ENCODE data around the gene ST8SIA5.
"Not testable (repeated sequence)": the region's sequence is repeated elsewhere in the genome, so short reads cannot be mapped to it uniquely, and the experiment has no call there.

The ST8SIA5 gene

GRCh38 chr18:46756559-46757201, at the start of gene ST8SIA5:
Gene ST8SIA5 (minus strand): TSS chr18:46757053. CDS start chr18:46756508, 545 bp downstream.
- DNase-seq: no peak

DNA sequence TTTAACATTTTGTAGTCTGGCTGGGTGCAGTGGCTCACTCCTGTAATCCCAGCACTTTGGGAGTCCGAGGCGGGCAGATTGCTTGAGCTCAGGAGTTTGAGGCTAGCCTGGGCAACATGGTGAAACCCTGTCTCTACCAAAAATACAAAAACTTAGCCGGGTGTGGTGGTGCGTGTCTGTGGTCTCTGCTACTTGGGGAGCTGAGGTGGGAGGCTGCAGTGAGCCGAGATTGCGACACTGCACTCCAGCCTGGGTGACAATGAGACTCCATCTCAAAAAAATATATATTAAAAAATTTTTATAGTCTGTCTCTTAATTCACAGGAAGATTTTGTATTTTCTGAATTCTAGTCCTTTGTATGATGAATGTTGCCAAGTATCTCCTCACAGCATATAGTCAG, 39.1 kb upstream of the ST8SIA5 start:
- not testable (repeated sequence) for DNase-seq

- DNase-seq: no peak
Measured at GRCh38 chr18:46794607-46795006, 37.8 kb upstream of the ST8SIA5 start.

GRCh38 chr18:46793565-46793964, 36.7 kb upstream of the ST8SIA5 start:
- DNase-seq: no peak

- no peak for DNase-seq
Measured at GRCh38 chr18:46789088-46789487, 32.2 kb upstream of the ST8SIA5 start.

GRCh38 chr18:46787674-46788073, 30.8 kb upstream of the ST8SIA5 start:
- DNase-seq: no peak

GRCh38 chr18:46772357-46772756, 15.5 kb upstream of the ST8SIA5 start:
- no peak for DNase-seq

DNA sequence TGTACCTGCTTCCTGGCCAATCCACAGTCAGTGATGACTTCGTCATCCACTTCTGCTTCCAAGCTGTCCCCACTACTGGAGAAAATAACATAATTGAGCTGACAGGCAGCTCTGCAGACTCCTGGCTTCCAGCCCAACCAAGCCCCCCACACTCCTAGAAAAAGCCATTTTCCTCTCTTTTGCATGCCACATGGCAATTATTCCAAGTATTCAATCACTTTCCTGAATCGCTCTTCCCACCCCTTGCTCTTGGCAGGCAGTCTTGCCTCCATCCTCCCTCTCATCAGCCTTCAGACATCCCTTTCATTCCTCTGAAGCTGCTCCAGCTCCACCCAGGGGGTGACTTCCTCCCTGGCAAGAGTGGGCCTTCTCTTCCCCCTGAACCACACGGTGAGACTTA, 14.3 kb upstream of the ST8SIA5 start:
- DNase-seq: no peak

DNA sequence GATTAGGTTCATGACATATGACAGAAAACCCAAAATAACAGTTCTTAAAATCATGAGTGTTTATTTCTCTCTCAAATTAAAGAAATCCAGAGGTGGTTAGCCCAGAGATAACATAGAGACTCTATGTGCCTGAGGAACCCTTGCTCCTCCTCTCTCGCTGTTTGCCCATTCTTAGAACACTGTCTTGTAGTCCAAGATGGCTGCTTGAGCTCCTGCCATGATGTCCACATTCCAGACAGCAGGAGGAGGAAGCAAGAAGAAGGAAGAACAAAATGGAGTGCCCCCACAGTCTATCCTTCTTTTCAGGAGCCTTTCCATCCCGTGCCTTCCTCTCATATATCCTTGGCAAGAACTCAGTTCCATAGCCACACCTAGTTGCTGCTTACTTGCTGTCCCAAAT, 13.9 kb upstream of the ST8SIA5 start:
- no peak for DNase-seq

GRCh38 chr18:46768166-46768921, 11.5 kb upstream of the ST8SIA5 start:
- DNase-seq: no peak

DNA sequence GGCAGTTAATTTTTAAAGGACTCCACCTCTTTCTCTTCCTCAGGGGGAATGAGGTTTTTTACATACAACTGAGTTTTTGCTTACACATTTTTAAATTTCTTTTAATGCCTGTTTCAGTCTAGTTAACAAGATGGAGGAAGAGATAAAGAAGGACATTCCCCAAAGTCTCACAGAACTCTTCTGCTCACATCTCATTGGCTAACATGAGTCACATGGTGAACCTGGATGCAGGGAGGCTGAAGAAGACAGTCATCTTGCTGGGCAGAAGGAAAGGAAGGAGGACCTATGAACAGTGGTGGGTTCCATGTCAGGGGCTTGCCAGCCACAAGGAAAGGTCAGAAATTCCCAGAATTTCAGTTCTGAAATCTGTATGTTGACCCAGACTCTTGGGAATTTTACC, 10.4 kb upstream of the ST8SIA5 start:
- DNase-seq: no peak

GRCh38 chr18:46764586-46764985, 7.7 kb upstream of the ST8SIA5 start:
- no peak for DNase-seq

DNA sequence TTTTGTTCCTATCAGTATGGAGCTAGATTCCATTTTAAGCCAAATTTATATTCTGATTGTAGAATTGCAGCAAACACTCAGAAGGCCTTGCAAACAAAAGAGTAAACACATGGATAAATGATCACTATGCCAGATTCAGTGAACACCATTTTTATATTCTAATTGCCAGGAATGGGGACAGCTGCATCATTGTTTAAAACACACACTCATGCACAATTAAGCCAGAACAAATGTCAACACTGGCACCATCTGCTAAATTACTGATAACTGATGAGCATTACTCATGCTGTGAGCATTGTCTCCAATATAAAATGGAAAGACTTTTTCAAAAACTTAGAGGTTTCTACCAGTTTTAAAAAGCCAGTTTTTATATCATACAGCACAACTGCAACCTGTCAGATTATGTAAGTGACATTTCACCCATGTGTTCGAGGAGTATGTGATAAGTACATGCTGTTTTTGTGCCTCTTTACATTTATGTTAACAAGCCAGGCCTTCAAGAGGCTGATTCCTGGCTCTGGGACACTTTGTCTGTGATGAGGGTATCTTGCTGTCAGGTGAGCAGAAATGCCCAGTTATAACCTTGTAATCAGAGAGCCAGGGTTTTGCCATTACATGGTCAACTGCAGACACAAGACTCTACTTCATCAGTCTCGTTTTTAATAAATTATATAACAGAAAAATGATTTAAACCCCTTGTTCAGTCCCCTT, 4.4 kb upstream of the ST8SIA5 start:
- no peak for DNase-seq

DNA sequence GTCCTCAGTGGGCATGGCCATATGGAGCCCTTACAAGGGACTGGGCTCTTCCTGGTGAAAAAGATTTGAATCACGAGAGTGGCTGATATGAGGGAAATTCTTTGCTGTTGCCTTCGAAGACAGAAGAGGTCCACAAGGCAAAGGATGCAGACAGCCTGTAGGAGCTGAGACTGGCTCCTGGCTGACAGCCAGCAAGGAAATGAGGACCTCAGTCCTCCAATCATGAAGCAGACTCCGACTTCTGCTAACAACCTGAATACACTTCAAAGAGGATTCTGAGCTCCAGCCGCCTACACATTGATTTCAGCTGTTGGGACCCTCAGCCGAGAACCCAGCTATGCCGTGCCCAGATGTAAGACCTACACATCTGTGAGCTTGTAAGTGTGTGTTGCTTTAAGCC, 3.0 kb upstream of the ST8SIA5 start:
- no peak for DNase-seq

DNA sequence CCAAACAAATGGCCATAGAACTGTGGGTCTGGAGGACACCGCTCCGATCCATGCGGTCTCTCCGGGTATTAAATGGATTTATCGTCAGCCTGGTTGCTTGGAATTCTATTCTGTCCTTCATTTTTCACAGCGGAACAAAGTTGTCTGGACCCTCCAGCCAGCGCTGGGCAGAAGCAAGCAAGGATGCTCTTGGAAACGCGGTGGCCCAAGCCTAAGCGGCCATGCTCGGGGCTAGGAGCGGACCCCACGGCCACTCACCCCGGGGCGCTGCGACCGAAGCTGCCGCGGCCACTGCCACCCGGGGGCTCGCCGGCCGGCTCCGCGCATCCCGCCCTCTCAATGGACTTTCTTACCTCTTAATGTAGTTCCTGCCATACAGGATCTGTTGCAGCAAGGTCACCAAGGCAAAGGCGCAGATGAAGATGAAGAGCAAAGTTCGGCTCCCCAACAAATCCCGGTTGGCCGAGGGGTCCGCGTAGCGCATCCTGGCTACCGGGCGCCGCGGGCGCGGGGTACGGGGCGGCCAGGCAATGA, 761 bp downstream of the ST8SIA5 start:
- no peak for DNase-seq

- no peak for DNase-seq
Measured at GRCh38 chr18:46755315-46756024, 1.4 kb downstream of the ST8SIA5 start.

DNA sequence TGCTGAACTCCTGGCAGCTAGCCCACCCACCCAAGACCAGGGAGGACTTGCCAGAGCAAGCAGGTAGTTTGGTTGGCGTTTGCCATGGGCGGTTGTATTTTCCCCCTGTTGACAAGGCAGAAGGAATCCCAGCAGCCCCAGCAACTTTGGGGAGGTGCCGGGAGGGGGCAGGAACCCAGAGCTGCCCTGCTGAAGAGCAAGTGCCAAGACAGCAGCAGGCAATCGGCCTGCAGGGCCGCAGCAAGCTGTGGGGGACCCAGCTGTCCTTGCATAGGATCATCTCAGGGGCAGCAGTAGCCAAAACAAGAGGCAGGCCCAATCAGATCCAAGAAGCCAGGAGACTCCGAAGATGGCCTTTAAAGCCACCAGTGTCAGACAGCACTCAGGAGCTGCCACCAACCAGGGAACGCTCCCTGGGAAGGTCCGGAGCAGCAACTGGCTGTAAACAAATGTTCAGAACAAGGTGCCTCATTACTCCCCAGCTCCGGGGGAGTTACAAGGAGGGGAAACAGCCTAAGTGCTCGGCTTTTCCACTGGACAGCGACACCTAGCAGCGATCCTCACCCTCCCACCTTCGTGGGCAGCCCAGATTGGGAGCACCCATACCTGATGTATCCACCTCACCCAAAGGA, 2.1 kb downstream of the ST8SIA5 start:
- peak; percentile 13 for DNase-seq

DNA sequence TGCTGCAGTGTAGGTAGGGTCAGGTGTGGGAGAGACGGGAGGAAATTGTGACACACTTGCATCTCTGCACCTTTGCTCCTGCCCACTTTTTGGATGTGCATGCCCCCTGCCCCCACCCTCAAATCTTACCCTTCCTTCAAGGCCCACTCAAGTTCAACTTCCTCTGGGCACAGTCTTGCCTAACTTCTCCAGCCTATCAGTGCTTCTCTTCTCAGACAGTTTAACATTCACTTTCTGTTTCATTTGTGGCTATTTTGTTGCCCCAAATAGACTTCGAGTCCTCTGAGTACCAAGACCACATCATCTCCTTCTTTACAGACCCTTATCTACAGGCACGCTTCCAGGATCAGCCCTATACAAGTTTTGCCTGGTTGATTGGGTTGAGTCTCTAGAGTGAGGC, 2.7 kb downstream of the ST8SIA5 start:
- DNase-seq: peak; percentile 16

DNA sequence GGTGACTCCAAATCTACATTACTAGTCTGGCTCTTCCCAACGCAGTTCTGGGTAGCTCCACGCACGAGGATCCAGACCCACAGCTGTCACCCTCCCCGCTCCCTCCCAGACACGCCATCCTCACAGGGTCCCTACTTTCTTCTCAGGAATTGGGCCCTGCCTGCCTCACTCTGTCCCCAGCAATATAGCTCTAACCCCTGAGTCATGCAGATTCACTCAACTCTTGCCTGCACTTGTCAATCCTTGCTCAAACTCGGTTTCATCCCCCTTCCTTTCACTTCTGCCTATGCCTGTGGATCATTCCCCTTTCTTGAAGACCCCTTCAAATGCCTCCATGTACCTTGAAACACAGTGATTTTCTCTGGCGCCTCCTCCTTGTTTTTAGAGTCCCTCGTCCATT, 5.0 kb downstream of the ST8SIA5 start:
- DNase-seq: no peak

DNA sequence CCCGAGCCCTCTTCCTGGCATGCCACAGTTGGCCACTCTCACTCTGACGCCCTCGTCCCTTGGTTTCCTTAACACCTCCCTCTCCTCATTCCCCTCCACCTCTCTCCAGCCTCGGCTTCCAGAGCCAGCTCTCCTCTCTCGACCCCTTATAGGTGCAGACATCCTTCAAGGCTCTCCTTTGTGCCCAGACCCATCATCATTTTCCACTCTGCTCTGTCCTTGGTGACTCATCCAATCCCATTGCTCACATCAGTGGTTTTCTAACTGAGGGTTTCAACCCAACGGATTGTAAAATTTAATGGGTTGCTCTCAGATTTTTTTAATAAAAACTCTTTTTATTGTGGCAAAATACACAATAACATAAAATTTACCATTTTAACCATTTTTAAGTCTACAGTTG, 6.2 kb downstream of the ST8SIA5 start:
- no peak for DNase-seq

- no peak for DNase-seq
Measured at GRCh38 chr18:46748466-46748865, 8.4 kb downstream of the ST8SIA5 start.

DNA sequence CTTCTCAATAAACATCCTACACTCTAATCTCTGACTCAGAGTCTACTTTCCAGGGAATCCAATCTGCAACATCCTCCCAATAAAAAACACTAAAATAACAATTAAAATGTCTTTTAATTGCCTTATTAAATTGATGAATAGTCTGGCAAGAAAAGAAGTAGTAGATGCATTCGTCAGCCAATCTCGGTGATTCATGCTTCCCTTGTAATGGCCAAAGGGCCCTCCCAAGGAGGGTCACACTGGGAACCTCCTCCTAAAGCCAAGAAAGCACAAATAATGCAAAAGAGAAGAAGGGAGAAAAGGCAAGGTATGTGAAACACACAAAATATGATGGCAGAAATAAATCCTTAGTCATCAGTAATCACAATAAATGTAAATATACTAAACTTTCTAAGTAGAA, 16.8 kb downstream of the ST8SIA5 start:
- no peak for DNase-seq

DNA sequence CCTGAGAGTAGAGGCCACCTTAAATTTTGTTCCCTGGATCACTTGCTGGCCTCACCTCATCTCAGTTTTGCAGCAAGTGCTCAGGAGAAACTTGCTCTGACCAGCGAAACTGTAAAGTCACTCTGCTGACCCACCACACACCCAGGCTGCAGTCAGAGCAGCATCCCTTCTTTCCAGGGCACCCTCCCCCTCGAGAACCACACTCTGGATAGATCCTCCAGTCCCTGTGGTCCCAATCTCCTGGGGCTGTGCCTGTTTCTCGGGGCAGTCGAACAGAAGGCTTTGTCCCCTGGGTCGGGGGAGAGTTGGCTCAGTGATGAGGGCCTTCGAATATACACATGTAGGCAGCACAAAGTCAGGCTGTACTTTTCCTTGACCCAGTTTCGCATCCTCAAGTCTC, 18.4 kb downstream of the ST8SIA5 start:
- DNase-seq: no peak

Data from RPMI8226 (cell line).